Measurements from ENCODE around the gene ADM.

The ADM gene

GRCh38 chr11:10323793-10324170, 18.9 kb downstream of the ADM start:
- H3K79me2 ChIP-seq (ENCODE audit: insufficient read depth, low read depth), result no peaks in the 10 kb centered on the region
- peaks cover 21% of the 10 kb centered on the region for H3K4me1 ChIP-seq (ENCODE audit: low read depth, poor library complexity, severe bottlenecking)
- H3K27me3 ChIP-seq (ENCODE audit: insufficient read depth, low read depth), result no peaks in the 10 kb centered on the region
- H3K4me2 ChIP-seq, result no peak overlapping the region
- no peak overlapping the region for H3K27ac ChIP-seq
- no peaks in the 10 kb centered on the region for H4K20me1 ChIP-seq (ENCODE audit: insufficient read depth)
- peak overlapping the region; percentile 63; the same call in 1 of the 2 replicates for H2AFZ ChIP-seq (ENCODE audit: low read depth)
- no peak for TF ChIP-seq CTCF (conservative IDR thresholded peaks at IDR 0.05; ENCODE audit: low read depth, low read length)
- H3K4me3 ChIP-seq (IDR thresholded peaks at IDR 0.05; ENCODE audit: insufficient read depth, low read depth, low read length), result no peak overlapping the region
- no peaks in the 10 kb centered on the region for H3K36me3 ChIP-seq (ENCODE audit: insufficient read depth)
- no peak overlapping the region for H3K9ac ChIP-seq

DNA sequence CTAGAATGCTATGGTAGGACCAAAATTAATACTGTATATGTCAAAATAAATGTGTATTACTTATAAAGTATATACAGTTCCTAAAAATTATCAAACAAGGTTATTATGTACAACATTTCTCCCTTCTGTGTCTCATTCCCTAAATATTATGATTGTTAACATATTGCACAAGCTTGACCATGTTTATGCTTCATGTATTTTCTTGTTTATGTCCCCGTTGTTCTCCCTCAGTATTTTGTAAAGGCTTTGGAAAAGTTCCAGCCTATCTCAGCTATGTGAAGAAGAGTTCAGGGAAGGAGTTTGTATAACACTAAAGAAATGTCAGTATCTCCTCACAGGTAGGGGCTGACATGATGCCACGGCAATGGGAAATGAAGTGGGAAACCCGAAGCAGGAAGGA, 19.6 kb downstream of the ADM start:
- Histone ChIP-seq H3K27ac (no peak overlapping the region), H3K9ac (no peak overlapping the region), H3K4me1 (ENCODE audit: low read depth, poor library complexity, severe bottlenecking) (peaks cover 14% of the 10 kb centered on the region), H3K79me2 (ENCODE audit: insufficient read depth, low read depth) (no peaks in the 10 kb centered on the region), H3K4me3 (IDR thresholded peaks at IDR 0.05; ENCODE audit: insufficient read depth, low read depth, low read length) (no peak overlapping the region), H2AFZ (ENCODE audit: low read depth) (no peak overlapping the region), H4K20me1 (ENCODE audit: insufficient read depth) (no peaks in the 10 kb centered on the region), H3K27me3 (ENCODE audit: insufficient read depth, low read depth) (no peaks in the 10 kb centered on the region), H3K4me2 (no peak overlapping the region), H3K36me3 (ENCODE audit: insufficient read depth) (no peaks in the 10 kb centered on the region)
- TF ChIP-seq CTCF (conservative IDR thresholded peaks at IDR 0.05; ENCODE audit: low read depth, low read length), result no peak

DNA sequence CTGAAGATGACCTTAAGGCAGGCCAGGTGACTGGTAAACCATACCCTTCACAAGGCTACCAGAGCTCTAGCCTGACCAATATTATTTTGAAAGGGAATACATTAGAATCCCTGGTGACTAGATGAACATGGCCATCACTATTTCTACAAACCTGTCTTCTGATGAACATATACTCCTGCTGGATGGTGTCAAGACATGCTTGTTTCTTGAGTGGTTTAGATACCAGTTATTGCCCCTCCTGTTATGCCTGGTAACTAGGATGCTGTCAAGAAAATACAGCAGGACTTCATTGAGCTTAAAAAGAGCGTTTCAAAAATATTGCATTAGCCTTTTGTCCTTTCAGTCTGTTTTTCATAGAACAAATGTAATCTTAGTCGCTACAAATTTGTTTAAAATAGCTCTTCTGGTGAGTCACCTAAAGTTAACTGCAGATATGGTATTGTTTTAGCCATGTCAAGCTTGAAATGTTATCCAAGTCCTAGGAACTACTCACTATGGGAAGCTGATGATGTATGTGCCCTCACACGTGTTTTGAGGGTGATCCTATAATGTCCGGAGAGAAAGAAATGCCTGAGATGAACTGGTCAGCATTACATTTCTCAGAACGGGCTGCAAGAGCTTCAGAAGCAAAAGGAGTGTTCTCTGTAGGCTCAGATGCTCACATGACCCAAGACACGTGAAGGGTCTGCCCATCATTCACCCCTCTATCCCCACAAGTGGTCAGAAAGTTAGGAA, 20.6 kb downstream of the ADM start:
- H3K4me3 ChIP-seq (IDR thresholded peaks at IDR 0.05; ENCODE audit: insufficient read depth, low read depth, low read length), result no peak overlapping the region
- H3K4me2 ChIP-seq, result no peak overlapping the region
- no peaks in the 10 kb centered on the region for H3K36me3 ChIP-seq (ENCODE audit: insufficient read depth)
- peaks cover 13% of the 10 kb centered on the region for H3K4me1 ChIP-seq (ENCODE audit: low read depth, poor library complexity, severe bottlenecking)
- TF ChIP-seq CTCF (conservative IDR thresholded peaks at IDR 0.05; ENCODE audit: low read depth, low read length), result no peak
- H3K79me2 ChIP-seq (ENCODE audit: insufficient read depth, low read depth), result no peaks in the 10 kb centered on the region
- no peaks in the 10 kb centered on the region for H4K20me1 ChIP-seq (ENCODE audit: insufficient read depth)
- H2AFZ ChIP-seq (ENCODE audit: low read depth), result no peak overlapping the region
- no peak overlapping the region for H3K27ac ChIP-seq
- no peak overlapping the region for H3K9ac ChIP-seq
- H3K27me3 ChIP-seq (ENCODE audit: insufficient read depth, low read depth), result no peaks in the 10 kb centered on the region

GRCh38 chr11:10326012-10326964, 21.4 kb downstream of the ADM start:
- Histone ChIP-seq H3K9ac (no peak overlapping the region), H4K20me1 (ENCODE audit: insufficient read depth) (no peaks in the 10 kb centered on the region), H3K27ac (no peak overlapping the region), H3K36me3 (ENCODE audit: insufficient read depth) (no peaks in the 10 kb centered on the region), H2AFZ (ENCODE audit: low read depth) (no peak overlapping the region), H3K4me2 (no peak overlapping the region), H3K27me3 (ENCODE audit: insufficient read depth, low read depth) (no peaks in the 10 kb centered on the region), H3K4me1 (ENCODE audit: low read depth, poor library complexity, severe bottlenecking) (peaks cover 13% of the 10 kb centered on the region), H3K4me3 (IDR thresholded peaks at IDR 0.05; ENCODE audit: insufficient read depth, low read depth, low read length) (no peak overlapping the region), H3K79me2 (ENCODE audit: insufficient read depth, low read depth) (no peaks in the 10 kb centered on the region)
- no peak for TF ChIP-seq CTCF (conservative IDR thresholded peaks at IDR 0.05; ENCODE audit: low read depth, low read length)

All from KMS-11 (cell line).